Coronary artery (tissue), 2 donors: Measurements from ENCODE around the gene URB1.

Experiments used
- DNase-seq: peaks from one replicate; pipeline ENCODE4 v3.0.0-alpha.2; 2017; ENCODE audit warnings: low spot score
- H3K27ac ChIP-seq, 2 donors: fragments of 200-600 bp; sonication (generic); one replicate each; pipeline ENCODE4 v1.5.1; 2016 to 2019
- H3K4me3 ChIP-seq: fragments of 200-600 bp; sonication (generic); 2 replicates; pipeline ENCODE4 v1.5.1; 2016; ENCODE audit warnings: mild to moderate bottlenecking, moderate library complexity
- TF ChIP-seq, protein P1 (sequence below): fragments of 200-600 bp; sonication (generic); IDR thresholded peaks from one replicate; pipeline ENCODE4 v1.5.1; 2019; ENCODE audit warnings: antibody characterized with exemption

The URB1 gene

DNA sequence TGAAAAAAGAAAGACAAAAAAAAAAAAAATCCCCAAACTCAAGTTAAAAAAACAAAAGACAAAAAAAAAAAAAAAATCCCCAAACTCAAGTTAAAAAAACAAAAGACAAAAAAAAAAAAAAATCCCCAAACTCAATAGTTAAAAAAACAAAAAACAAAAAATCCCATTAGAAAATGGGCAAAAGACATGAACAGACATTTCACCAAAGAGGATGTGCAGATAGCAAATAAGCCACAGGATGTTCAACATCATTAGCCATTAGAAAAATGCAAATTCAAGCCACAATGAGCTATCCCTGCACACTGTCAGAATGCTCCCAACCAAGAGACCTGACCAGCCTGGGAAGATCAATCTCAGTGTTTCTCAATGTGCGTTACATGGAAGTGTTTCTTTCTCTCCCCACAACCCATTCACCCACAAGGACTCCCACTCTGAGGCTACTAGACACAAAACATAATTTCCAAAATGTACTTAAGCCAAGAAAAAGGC lies 60.3 kb downstream of the URB1 start:
- TF ChIP-seq, protein P1, sequence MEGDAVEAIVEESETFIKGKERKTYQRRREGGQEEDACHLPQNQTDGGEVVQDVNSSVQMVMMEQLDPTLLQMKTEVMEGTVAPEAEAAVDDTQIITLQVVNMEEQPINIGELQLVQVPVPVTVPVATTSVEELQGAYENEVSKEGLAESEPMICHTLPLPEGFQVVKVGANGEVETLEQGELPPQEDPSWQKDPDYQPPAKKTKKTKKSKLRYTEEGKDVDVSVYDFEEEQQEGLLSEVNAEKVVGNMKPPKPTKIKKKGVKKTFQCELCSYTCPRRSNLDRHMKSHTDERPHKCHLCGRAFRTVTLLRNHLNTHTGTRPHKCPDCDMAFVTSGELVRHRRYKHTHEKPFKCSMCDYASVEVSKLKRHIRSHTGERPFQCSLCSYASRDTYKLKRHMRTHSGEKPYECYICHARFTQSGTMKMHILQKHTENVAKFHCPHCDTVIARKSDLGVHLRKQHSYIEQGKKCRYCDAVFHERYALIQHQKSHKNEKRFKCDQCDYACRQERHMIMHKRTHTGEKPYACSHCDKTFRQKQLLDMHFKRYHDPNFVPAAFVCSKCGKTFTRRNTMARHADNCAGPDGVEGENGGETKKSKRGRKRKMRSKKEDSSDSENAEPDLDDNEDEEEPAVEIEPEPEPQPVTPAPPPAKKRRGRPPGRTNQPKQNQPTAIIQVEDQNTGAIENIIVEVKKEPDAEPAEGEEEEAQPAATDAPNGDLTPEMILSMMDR, result no peak
- no peak overlapping the region for H3K4me3 ChIP-seq
- DNase-seq, result no peak
- H3K27ac ChIP-seq, result no peak overlapping the region

DNA sequence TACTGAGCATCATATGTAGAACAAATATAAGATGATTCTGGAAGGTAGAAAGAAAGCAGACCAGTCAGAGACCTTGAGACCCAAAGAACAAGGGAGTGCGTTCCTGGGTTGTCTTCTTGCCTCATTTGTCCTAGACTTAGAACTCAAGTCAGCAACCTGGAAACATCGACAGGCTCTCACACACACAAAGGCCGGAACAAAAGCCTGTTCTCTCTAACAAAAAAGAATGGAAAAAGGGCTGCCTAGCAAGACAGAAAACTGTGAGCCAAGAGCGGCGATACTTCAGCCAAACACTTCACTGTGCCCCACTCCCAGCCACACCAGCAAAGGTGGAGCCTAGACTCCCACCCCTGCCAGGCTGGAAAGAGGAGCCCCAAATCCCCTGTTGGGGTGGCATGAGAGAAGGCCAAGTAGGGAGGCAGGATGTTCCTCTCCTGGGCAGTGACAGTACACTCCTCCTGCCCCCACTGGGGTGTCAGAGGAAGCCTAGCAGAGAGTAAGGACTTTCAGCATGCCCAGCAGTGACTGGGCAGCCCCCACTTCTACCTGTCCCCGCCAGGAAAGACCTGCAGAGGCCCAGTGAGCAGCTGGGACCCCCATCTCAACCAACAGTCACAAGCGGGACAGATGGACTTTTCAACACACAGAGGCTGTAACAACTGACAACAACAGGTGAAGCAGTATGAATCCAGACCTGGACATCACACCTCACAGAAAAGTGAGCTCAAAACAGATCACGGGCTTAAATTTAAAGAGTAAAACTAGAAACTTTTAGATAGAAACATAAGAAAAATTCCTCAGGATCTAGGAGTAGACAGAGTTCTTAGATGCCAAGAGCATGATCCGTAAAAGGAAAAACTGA lies 61.1 kb downstream of the URB1 start:
- H3K27ac ChIP-seq, result no peak overlapping the region
- peak; percentile 64 for DNase-seq
- H3K4me3 ChIP-seq, result no peak overlapping the region
- TF ChIP-seq, protein P1, result no peak

DNA sequence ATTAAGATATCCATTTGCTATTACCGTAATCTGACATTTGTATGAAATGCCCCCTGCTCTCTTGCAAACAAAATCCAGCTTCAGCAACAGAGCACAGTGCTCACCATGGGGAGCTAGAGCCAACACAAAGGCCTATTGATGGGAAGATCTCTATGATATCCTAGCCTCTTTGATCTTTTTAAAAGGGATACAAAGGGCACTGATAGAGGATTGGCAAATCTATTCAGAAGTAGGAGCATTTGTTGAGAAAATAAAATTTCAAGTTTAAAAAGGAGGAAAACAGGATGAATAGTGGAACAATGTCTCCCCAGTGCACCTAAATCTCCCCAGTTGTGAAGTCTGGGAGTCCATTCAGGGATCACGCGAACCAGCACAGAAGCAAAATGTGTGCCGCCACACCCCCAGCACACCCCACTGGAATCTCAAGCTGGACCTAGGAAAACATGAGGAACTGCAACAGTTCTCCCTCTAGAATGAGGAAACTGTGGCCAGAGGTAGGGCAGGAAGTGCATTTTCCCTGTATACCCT lies 62.0 kb downstream of the URB1 start:
- TF ChIP-seq, protein P1, result no peak
- peak; percentile 24 for DNase-seq
- Histone ChIP-seq H3K27ac (no peak overlapping the region), H3K4me3 (no peak overlapping the region)

DNA sequence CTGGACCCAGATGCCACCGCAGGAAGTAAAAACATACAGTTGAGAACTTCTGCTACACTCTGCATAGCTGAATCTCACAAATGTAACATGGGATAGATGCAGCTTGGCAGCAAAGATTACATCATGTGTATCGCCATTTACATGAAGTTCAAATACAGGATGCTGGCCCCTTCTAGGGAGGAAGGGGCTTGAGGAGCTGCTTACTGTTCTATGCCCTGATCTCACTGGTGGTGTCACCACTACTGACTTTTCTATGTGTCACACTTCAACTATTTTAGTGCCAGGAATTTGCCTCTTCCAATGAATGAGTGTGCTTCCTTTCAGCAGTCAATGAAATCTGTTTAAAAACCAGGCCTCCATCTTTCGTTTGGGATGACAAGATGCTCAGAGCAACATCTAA lies 63.0 kb downstream of the URB1 start:
- DNase-seq, result peak; percentile 12
- Histone ChIP-seq H3K4me3 (no peak overlapping the region), H3K27ac (peak overlapping the region in 1 of 2 donors; percentile 20)
- TF ChIP-seq, protein P1, result no peak

DNA sequence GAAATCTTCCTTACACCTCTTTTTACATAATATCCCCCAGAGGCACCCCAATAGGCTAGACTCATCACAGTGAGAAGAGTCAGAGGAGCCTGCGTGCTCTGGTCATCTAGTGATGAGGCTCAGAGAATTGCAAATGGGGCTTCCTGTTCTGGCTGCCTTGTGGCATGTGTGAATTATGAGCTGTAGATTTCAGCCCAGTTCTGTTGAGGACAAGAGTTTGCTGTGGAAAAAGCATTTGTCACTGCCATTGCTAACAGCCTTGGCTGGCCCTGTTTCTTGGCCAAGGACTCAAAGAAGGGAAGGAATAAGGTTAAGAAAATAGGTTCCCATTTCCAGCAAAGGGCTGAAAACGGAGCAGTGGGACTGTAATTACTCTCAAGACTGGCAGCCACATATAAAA lies 63.5 kb downstream of the URB1 start:
- no peak overlapping the region for H3K4me3 ChIP-seq
- DNase-seq, result peak; percentile 41
- peak overlapping the region; percentile 20 to 27 for H3K27ac ChIP-seq
- TF ChIP-seq, protein P1, result no peak

DNA sequence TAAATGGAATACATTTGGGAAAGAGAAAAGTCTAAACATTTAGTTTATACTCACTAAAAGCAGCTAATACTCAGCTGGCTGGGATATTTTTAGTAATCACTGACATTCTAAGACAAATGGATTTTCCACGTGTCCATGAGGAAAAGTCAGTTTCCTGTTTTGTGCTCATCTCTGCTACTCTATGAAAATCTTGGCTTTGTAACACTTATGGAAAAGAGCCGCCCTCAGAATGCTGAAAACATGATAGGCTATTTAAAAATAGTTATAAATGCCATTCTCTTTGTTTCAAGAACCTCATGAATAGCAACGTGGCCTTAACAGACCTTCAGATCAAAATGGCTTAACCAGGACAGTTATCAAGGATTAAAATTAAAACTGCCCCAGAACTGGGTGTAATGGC lies 64.2 kb downstream of the URB1 start:
- TF ChIP-seq, protein P1, result no peak
- no peak for DNase-seq
- Histone ChIP-seq H3K27ac (peak overlapping the region; percentile 20 to 38), H3K4me3 (no peak overlapping the region)

DNA sequence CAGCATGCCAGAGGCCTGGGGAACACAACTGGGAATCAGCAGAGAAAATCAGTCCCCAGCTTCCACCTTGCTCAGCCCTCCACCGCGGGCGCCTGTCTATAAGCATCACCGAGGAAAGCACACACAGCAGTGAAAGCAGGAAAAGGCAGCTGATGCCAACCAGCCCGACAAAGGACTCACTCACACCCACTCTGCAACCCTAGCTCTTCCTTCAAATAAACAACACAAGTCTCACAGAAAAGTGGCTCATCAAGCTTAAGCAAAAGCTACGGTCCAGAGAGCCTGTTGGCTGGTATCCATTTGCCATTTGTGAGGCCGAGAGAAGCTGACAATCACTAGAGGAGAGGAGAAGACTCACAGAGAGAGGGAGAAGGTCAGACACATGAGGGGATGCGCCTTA lies 67.1 kb downstream of the URB1 start:
- no peak overlapping the region for H3K4me3 ChIP-seq
- H3K27ac ChIP-seq, result no peak overlapping the region
- peak; percentile 28 for DNase-seq
- TF ChIP-seq, protein P1, result no peak
